ENCODE measurements around the gene PTPRF. TPM values are rescaled to one million over a fixed set of nuclear protein-coding genes. Genes with fewer than 3 reads are reported as not detected.

The PTPRF gene
- total and polyA plus RNA-seq, 4 donors, result 40.0 to 160 (median 92.1) TPM

DNA sequence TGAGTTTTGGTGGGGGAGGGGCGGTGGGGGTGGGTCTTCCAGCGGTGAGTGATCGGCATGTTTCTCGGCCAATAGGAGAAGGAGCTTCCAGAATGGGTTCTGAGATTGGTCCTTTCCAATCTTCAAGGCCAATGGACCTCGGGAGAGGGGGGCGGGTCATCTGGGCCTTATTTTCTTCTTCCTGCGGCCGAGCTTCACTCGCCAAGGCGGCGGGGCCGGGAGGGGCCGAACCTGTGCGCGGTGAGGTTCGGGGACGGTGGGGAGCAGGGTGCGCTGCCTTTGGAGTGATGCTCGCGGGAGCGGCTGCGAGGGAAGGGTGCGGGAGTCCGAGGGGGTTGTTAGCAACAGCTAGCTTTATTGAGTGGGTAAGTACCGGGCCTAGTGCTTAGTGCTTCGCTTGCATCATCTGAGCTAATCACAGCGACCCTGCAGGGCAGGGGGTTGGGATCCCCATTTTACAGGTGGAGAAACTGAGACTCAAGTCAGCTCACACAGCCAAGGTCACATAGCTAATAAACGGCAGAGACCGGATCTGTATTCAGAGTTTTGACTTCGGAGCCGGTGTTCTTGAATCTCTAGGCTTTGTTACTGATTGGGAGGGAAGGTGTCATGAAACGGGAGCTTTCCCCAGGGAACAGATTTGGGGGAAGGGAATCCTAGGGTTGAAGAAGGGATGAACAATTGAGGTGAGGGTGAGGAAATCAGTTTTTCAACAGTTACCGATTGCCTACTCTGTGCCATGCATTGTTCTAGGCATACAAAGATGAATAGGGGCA, 119.8 kb downstream of the PTPRF start:
- Histone ChIP-seq H3K27me3 (ENCODE audit: control insufficient read depth in 3 of 3, insufficient read depth in 3 of 3, low read length in 2 of 3) (no peaks in the 10 kb centered on the region), H3K36me3 (ENCODE audit: control insufficient read depth in 4 of 4, insufficient read depth in 4 of 4, low read length in 4 of 4) (peaks cover 10 to 18% (median 13%) of the 10 kb centered on the region in 4 donors), H3K9ac (ENCODE audit: insufficient read depth in 1 of 2, low read length in 2 of 2) (peak overlapping the region; percentile 50 to 97), H3K27ac (ENCODE audit: low read depth in 1 of 2, low read length in 1 of 2) (peak overlapping the region; percentile 92 to 93), H3K4me1 (ENCODE audit: control insufficient read depth in 5 of 5, insufficient read depth in 5 of 5, low read length in 5 of 5) (peaks cover 2 to 13% (median 10%) of the 10 kb centered on the region in 5 donors), H3K4me3 (peak overlapping the region; percentile 72), H3K9me3 (ENCODE audit: control insufficient read depth in 4 of 4, insufficient read depth in 3 of 4, low read length in 3 of 4) (no peaks in the 10 kb centered on the region)
- ATAC-seq (ENCODE audit: insufficient read depth, low FRiP score) (peak; percentile 86), DNase-seq (peak; percentile 96 to 99 (median 99))
- whole genome bisulfite sequencing, 2 donors, result 1% methylated on average over 33 of the region's 33 CpGs
- TF ChIP-seq, protein P1, sequence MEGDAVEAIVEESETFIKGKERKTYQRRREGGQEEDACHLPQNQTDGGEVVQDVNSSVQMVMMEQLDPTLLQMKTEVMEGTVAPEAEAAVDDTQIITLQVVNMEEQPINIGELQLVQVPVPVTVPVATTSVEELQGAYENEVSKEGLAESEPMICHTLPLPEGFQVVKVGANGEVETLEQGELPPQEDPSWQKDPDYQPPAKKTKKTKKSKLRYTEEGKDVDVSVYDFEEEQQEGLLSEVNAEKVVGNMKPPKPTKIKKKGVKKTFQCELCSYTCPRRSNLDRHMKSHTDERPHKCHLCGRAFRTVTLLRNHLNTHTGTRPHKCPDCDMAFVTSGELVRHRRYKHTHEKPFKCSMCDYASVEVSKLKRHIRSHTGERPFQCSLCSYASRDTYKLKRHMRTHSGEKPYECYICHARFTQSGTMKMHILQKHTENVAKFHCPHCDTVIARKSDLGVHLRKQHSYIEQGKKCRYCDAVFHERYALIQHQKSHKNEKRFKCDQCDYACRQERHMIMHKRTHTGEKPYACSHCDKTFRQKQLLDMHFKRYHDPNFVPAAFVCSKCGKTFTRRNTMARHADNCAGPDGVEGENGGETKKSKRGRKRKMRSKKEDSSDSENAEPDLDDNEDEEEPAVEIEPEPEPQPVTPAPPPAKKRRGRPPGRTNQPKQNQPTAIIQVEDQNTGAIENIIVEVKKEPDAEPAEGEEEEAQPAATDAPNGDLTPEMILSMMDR (IDR thresholded peaks at IDR 0.05; ENCODE audit: control extremely low read depth, extremely low read depth), result no peak

DNA sequence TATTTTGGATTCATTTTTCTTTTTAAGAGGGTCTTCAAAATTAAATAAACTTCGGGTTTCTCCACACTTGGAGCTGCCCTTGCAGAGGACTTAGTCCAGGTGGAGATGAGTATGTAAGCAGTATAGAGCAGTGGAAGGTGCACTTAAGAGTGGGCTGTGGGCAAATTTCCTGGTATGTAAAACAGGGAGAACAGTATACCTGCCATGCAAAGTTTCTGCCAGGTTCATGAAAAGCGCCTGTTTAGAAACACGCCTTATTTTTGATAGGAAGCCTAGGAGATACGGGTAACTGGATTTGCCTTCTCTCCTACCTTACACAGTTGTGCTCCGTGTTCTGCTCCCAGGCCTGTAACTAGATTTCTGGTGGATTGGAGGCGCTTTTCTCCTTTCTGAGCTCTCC, 120.5 kb downstream of the PTPRF start:
- DNase-seq (no peak), ATAC-seq (ENCODE audit: insufficient read depth, low FRiP score) (no peak)
- TF ChIP-seq, protein P1 (IDR thresholded peaks at IDR 0.05; ENCODE audit: control extremely low read depth, extremely low read depth), result no peak
- no peaks in the 10 kb centered on the region for H3K27me3 ChIP-seq (ENCODE audit: control insufficient read depth in 3 of 3, insufficient read depth in 3 of 3, low read length in 2 of 3)
- peaks cover 12 to 24% (median 19%) of the 10 kb centered on the region in 4 donors for H3K36me3 ChIP-seq (ENCODE audit: control insufficient read depth in 4 of 4, insufficient read depth in 4 of 4, low read length in 4 of 4)
- H3K27ac ChIP-seq (ENCODE audit: low read depth in 1 of 2, low read length in 1 of 2), result peak overlapping the region; percentile 45 to 79
- peak overlapping the region in 1 of 2 donors; percentile 97 for H3K9ac ChIP-seq (ENCODE audit: insufficient read depth in 1 of 2, low read length in 2 of 2)
- H3K4me3 ChIP-seq, result peak overlapping the region; percentile 20
- 55 to 67% methylated on average over 6 of the region's 6 CpGs for WGBS, 2 donors
- H3K9me3 ChIP-seq (ENCODE audit: control insufficient read depth in 4 of 4, insufficient read depth in 3 of 4, low read length in 3 of 4), result no peaks in the 10 kb centered on the region
- peaks cover 2 to 13% (median 10%) of the 10 kb centered on the region in 5 donors for H3K4me1 ChIP-seq (ENCODE audit: control insufficient read depth in 5 of 5, insufficient read depth in 5 of 5, low read length in 5 of 5)

DNA sequence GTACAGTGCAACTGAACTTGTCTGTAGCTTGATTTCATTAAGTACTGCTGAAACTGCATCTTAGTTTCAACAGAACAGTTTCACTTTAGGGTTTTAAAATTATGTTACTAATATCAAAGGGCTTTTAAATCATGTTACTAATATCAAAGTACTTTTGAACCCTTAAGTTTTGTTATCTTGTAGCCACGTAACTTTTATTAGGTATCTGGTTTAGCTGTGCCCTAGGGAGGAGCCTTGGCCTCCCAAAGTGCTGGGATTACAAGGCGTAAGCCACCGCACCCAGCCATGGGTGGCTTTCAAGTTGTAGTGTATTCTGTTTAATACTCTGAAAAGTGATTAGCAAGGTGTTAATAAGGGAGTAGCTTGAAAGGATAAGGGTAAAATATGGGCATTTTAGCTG, 121.2 kb downstream of the PTPRF start:
- no peaks in the 10 kb centered on the region for H3K9me3 ChIP-seq (ENCODE audit: control insufficient read depth in 4 of 4, insufficient read depth in 3 of 4, low read length in 3 of 4)
- peaks cover 12 to 24% (median 21%) of the 10 kb centered on the region in 4 donors for H3K36me3 ChIP-seq (ENCODE audit: control insufficient read depth in 4 of 4, insufficient read depth in 4 of 4, low read length in 4 of 4)
- no peak overlapping the region for H3K4me3 ChIP-seq
- H3K27ac ChIP-seq (ENCODE audit: low read depth in 1 of 2, low read length in 1 of 2), result no peak overlapping the region
- DNase-seq (no peak), ATAC-seq (ENCODE audit: insufficient read depth, low FRiP score) (no peak)
- peaks cover 2 to 13% (median 10%) of the 10 kb centered on the region in 5 donors for H3K4me1 ChIP-seq (ENCODE audit: control insufficient read depth in 5 of 5, insufficient read depth in 5 of 5, low read length in 5 of 5)
- no peaks in the 10 kb centered on the region for H3K27me3 ChIP-seq (ENCODE audit: control insufficient read depth in 3 of 3, insufficient read depth in 3 of 3, low read length in 2 of 3)
- TF ChIP-seq, protein P1 (IDR thresholded peaks at IDR 0.05; ENCODE audit: control extremely low read depth, extremely low read depth), result no peak
- peak overlapping the region in 1 of 2 donors; percentile 34 for H3K9ac ChIP-seq (ENCODE audit: insufficient read depth in 1 of 2, low read length in 2 of 2)
- WGBS, 2 donors, result 62 to 95% methylated on average over 3 of the region's 3 CpGs
